EH (cell line): ENCODE measurements around the gene SMIM43.
"Not testable (repeated sequence)": the region's sequence is repeated elsewhere in the genome, so short reads cannot be mapped to it uniquely, and the experiment has no call there.

Source experiments
- DNase-seq: peaks from one replicate; pipeline ENCODE4 v3.0.0-alpha.2; 2015; ENCODE audit warnings: low read depth

SMIM43 gene

GRCh38 chr4:121736735-121737351, 28.1 kb downstream of the SMIM43 start:
- peak; percentile 70 for DNase-seq

- DNase-seq = no peak
Observed at GRCh38 chr4:121734571-121734970, 30.4 kb downstream of the SMIM43 start.

- DNase-seq = no peak
Observed at GRCh38 chr4:121733942-121734341, 31.0 kb downstream of the SMIM43 start.

GRCh38 chr4:121729753-121730152, 35.2 kb downstream of the SMIM43 start:
- not testable (repeated sequence) for DNase-seq

- DNase-seq = peak; percentile 94
Observed at GRCh38 chr4:121728798-121729226, 36.2 kb downstream of the SMIM43 start.

- peak; percentile 95 for DNase-seq
Observed at GRCh38 chr4:121728066-121728465, 36.9 kb downstream of the SMIM43 start.

GRCh38 chr4:121726642-121727268, 38.2 kb downstream of the SMIM43 start:
- peak; percentile 75 for DNase-seq

- no peak for DNase-seq
Observed at GRCh38 chr4:121724671-121725070, 40.3 kb downstream of the SMIM43 start.

GRCh38 chr4:121721700-121722099, 43.3 kb downstream of the SMIM43 start:
- DNase-seq = no peak

- peak; percentile 55 for DNase-seq
Observed at GRCh38 chr4:121720109-121720508, 44.9 kb downstream of the SMIM43 start.

GRCh38 chr4:121717680-121718237, 47.2 kb downstream of the SMIM43 start:
- peak; percentile 46 for DNase-seq

- DNase-seq = no peak
Observed at GRCh38 chr4:121714548-121714947, 50.4 kb downstream of the SMIM43 start.

GRCh38 chr4:121712783-121713182, 52.2 kb downstream of the SMIM43 start:
- DNase-seq = no peak

GRCh38 chr4:121712001-121712651, 52.8 kb downstream of the SMIM43 start:
- no peak for DNase-seq

GRCh38 chr4:121711263-121712000, 53.5 kb downstream of the SMIM43 start:
- peak; percentile 97 for DNase-seq

GRCh38 chr4:121709766-121710405, 55.1 kb downstream of the SMIM43 start:
- DNase-seq = no peak
